ENCODE data around the gene MOCS1.

Gene MOCS1

GRCh38 chr6:39909701-39910100 is 24.6 kb downstream of the MOCS1 start:
- H3K27me3 ChIP-seq (ENCODE audit: control insufficient read depth, insufficient read depth, low read length), result no peaks in the 10 kb centered on the region
- H3K4me3 ChIP-seq (ENCODE audit: low read depth, low read length), result no peak overlapping the region
- no peaks in the 10 kb centered on the region for H3K79me2 ChIP-seq
- no peak overlapping the region for H3K4me2 ChIP-seq (ENCODE audit: low read length)
- no peak overlapping the region for H3K27ac ChIP-seq
- H3K4me1 ChIP-seq, result no peaks in the 10 kb centered on the region
- no peak overlapping the region for H2AFZ ChIP-seq
- H3K9ac ChIP-seq, result no peak overlapping the region
- no peak for TF ChIP-seq CTCF (IDR thresholded peaks at IDR 0.05)
- H3K9me3 ChIP-seq (ENCODE audit: control insufficient read depth, low read length), result no peaks in the 10 kb centered on the region
- H3K36me3 ChIP-seq (ENCODE audit: control insufficient read depth, insufficient read depth, low read length), result no peaks in the 10 kb centered on the region

- no peak overlapping the region for H3K9ac ChIP-seq
- H3K27ac ChIP-seq, result no peak overlapping the region
- H3K4me3 ChIP-seq (ENCODE audit: low read depth, low read length), result no peak overlapping the region
- no peak overlapping the region for H3K4me2 ChIP-seq (ENCODE audit: low read length)
- H3K79me2 ChIP-seq, result no peaks in the 10 kb centered on the region
- no peaks in the 10 kb centered on the region for H3K4me1 ChIP-seq
- no peak overlapping the region for H2AFZ ChIP-seq
- no peak for TF ChIP-seq CTCF (IDR thresholded peaks at IDR 0.05)
- H3K9me3 ChIP-seq (ENCODE audit: control insufficient read depth, low read length), result no peaks in the 10 kb centered on the region
- no peaks in the 10 kb centered on the region for H3K27me3 ChIP-seq (ENCODE audit: control insufficient read depth, insufficient read depth, low read length)
- no peaks in the 10 kb centered on the region for H3K36me3 ChIP-seq (ENCODE audit: control insufficient read depth, insufficient read depth, low read length)
Measured at GRCh38 chr6:39908838-39909583, 25.3 kb downstream of the MOCS1 start.

GRCh38 chr6:39907871-39908575 is 26.2 kb downstream of the MOCS1 start:
- Histone ChIP-seq H3K9me3 (ENCODE audit: control insufficient read depth, low read length) (no peaks in the 10 kb centered on the region), H3K4me3 (ENCODE audit: low read depth, low read length) (no peak overlapping the region), H3K79me2 (no peaks in the 10 kb centered on the region), H3K27ac (no peak overlapping the region), H3K4me1 (no peaks in the 10 kb centered on the region), H3K4me2 (ENCODE audit: low read length) (no peak overlapping the region), H3K27me3 (ENCODE audit: control insufficient read depth, insufficient read depth, low read length) (no peaks in the 10 kb centered on the region), H3K9ac (no peak overlapping the region), H2AFZ (no peak overlapping the region), H3K36me3 (ENCODE audit: control insufficient read depth, insufficient read depth, low read length) (no peaks in the 10 kb centered on the region)
- TF ChIP-seq CTCF (IDR thresholded peaks at IDR 0.05), result no peak

DNA sequence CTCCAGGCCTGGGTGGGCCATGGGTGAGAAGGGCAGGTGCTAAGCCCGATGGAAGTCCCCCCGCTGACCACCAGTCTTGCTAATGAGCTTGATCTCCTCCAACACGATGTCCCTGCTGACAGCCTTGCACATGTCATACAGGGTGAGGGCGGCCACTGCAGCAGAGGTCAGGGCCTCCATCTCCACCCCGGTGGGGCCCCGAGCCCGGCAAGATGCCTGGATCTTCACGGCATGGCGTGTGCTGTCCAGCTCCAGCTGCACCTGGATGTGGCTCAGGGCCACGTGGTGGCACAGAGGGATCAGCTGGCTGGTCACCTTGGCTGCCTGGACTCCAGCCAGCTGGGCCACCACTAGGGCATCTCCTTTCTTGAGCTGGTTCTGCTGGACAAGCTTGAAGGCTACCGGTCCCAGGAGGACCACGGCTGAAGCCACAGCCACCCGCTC is 27.9 kb downstream of the MOCS1 start:
- no peaks in the 10 kb centered on the region for H3K4me1 ChIP-seq
- no peaks in the 10 kb centered on the region for H3K9me3 ChIP-seq (ENCODE audit: control insufficient read depth, low read length)
- H3K79me2 ChIP-seq, result no peaks in the 10 kb centered on the region
- no peaks in the 10 kb centered on the region for H3K36me3 ChIP-seq (ENCODE audit: control insufficient read depth, insufficient read depth, low read length)
- TF ChIP-seq CTCF (IDR thresholded peaks at IDR 0.05), result no peak
- H3K4me3 ChIP-seq (ENCODE audit: low read depth, low read length), result no peak overlapping the region
- H3K4me2 ChIP-seq (ENCODE audit: low read length), result no peak overlapping the region
- no peak overlapping the region for H3K27ac ChIP-seq
- H3K27me3 ChIP-seq (ENCODE audit: control insufficient read depth, insufficient read depth, low read length), result no peaks in the 10 kb centered on the region
- H2AFZ ChIP-seq, result no peak overlapping the region
- no peak overlapping the region for H3K9ac ChIP-seq
